Activated naive CD4-positive, alpha-beta T cell treated with anti-CD3 and anti-CD28 coated beads, Interleukin-2, amount 50 U/mL, for 16 hours (primary cell): ENCODE measurements around the gene MIF.
"Not testable (repeated sequence)": the region's sequence is repeated elsewhere in the genome, so short reads cannot be mapped to it uniquely, and the experiment has no call there.

Source experiments
- DNase-seq: peaks from one replicate; pipeline ENCODE4 v3.0.0-alpha.2; 2020

The MIF gene

DNA sequence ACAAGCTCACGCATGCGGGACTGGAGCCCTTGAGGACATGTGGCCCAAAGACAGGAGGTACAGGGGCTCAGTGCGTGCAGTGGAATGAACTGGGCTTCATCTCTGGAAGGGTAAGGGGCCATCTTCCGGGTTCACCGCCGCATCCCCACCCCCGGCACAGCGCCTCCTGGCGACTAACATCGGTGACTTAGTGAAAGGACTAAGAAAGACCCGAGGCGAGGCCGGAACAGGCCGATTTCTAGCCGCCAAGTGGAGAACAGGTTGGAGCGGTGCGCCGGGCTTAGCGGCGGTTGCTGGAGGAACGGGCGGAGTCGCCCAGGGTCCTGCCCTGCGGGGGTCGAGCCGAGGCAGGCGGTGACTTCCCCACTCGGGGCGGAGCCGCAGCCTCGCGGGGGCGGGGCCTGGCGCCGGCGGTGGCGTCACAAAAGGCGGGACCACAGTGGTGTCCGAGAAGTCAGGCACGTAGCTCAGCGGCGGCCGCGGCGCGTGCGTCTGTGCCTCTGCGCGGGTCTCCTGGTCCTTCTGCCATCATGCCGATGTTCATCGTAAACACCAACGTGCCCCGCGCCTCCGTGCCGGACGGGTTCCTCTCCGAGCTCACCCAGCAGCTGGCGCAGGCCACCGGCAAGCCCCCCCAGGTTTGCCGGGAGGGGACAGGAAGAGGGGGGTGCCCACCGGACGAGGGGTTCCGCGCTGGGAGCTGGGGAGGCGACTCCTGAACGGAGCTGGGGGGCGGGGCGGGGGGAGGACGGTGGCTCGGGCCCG is at the start of gene MIF:
MIF (plus strand) TSS at position 439 of the 765 bp plus-strand sequence; CDS start at position 531, 92 bp downstream.
- DNase-seq, result peak; percentile 95

DNA sequence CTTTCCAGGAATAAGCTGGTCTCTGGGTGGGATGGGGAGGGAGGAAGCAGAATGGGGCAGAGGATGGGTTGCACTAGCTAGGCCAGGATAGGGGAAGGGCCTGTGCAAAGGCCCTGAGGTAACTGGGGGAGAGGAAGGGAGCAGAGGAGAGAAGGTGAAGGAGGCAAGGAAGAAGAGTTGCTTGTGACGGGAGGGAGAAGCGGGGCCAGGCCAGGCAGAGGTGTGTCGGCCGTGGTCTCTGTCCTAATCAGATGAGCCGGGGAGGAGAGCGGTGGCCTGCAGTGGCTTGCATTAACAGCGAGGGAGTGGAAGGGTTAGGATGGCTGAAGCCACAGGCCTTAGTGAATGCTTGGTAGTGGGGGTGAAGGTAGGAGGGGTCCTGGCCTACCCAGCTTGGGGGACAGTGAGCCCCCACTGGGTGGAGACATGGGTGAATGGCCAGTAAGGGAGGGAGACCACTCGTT is 49.4 kb upstream of the MIF start:
- no peak for DNase-seq

DNA sequence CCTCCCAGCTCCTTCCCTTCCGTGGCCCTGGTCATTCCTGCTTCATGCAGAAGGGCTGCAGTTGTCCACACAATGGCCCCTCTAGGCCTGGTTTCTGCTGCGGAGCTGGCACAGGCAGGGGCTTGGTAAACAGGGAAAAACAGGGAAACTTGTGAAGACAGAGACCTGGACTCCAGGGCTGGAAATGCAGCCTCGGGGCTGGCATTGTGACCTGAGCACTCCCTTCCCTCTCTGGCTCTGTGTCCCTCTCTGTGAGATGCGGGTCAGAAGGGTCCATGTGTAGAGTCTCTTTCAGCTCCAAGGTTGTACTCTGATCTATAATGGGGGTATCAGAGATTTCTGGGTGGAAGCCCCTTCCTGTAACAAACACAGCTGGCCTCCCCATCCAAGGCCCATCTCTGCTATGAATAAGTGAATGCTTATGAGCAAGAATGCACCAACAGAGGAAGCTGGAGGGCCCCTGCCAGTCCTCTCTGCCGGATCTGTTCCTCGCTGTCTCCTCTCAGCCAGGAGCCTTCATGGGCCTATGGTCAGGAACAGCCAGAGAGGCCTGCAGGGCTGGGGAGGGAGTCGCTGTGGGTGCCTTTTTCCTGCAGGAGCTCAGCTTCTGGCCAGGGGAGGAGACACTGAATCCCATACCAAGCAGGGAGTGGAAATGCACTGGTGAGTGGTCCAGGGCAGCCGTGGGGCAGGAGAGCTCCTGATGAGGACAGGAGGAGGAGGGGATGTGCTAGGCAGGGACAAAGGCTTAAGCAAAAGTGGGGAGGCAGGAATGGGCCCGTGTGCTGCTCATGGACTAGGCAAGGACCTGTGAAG is 48.7 kb upstream of the MIF start:
- DNase-seq, result no peak

DNA sequence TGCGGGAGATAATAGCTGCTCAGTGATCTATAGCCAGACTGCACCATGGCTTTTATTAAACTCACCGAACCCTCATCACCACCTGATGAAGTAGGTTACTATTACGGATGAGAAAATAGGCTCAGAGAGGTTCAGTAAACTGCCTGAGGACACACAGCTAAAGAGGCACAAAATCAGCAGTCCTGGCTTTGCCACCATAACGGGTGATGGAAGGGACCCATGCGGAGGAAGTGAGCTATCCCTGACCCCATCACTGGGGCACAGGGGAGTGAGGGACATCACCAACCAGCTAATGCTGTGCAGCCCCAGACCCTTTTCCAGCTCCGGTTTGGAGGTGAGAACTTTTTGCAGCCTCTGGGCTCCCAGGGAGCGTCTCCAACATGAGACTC is 48.1 kb upstream of the MIF start:
- no peak for DNase-seq

DNA sequence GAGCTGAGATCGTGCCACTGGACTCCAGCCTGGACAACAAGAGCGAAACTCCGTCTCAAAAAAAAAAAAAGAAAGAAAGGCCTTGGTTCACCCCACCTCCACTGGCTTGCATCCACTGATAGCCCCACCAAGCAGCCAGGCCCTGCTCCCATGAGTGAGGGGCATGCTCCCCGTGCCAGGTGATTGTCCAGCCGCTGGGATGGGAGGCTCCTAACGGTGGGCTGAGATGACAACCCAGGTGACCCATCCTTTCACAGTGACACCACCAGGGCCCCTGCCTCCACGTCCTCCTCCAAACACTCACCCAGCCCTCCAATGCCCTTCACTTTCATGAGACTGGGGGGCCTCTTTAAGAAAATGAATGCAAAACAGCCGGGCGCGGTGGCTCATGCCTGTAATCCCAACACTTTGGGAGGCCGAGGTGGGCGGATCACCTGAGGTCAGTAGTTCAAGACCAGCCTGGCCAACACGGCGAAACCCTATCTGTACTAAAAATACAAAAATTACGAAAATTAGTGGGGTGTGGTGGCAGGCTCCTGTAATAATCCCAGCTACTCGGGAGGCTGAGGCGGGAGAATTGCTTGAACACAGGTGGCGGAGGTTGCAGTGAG is 46.8 kb upstream of the MIF start:
- DNase-seq, result no peak

DNA sequence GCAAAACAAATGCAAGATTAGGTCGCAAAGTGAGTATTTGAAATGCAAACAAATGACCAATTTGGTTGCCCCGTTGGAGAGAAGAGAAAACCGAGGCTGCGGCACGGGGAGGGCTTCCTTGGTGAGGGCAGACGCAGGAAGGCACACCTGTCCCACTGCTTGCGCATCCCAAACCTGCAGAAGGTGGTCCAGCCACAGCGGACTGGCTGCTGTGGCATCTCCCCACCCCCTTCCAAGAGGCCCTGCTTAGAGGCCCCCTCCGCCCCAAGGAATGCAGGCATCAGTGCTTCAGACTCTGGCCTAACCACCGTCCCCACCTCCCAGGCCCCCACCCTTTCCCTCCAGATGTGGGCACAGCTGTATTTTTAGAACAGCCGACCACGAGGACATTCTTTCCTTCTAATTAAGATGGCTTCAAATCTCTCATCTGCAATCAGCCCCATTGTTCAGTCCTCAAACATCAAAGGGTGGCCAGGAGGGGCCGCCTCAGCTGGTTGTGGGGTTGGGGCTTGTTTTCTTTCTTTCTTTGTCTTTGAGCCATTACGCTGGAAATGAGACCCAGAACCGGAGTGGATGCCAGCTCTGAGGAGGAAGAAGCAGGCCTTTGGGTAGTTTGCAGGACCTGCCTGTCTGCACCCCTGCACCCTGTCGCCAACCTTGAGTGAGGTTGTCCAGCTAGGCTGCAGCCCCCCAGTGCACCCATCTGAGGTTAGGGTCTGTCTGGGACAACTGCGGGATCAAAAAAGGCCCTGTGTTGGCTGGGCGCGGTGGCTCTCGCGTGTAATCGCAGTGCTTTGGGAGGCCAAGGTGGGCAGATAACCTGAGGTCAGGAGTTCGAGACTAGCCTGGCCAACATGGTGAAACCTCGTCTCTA is 46.0 kb upstream of the MIF start:
- DNase-seq, result no peak

DNA sequence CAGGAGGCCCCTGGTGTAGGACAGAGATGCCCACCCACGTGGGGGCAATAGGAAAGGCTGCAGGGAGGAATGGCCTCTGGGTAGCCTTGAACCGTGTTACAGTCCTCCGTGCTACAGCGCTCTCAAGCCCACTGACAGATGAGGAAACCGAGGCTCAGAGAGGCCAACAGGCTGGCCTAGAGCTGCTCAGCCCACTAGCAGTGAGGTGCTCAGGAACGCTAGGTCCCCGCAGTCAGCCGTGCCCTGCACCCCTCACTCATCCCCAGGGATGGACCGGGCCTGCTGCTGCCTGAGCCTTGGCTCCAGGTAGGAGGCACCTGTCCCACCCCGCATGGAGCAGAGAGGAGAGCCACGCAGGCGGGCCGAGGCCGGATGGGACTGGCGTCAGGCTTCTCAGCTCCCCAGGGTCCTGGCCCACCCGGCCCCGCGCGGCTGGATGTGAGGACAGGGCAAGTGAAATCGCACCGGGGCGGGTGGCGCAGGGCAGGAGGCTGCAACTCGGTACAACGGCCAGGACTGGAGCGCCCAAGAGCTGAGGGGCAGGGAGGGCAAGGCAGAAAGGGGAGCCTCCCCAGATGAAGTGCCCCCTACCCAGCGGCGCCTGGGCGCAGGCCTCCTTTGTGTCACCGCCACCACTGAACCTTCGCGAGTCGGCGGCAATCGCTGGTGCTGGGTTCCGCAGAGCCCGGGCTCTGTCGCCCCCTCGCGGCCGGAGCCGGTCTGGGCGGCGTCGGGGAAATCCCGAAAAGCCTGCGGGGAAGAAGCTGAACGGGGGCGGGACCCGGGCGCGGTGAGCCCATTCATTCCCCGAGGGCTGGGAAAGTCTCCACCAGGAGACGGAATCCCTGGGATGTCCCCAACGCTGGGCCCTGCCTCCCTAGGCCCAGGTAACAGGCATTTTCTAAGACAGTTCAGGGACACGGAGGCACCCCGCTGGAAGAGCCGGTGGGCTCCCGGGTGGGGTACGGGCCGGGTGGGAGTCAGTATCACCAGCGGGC is 44.9 kb upstream of the MIF start:
- peak; percentile 86 for DNase-seq

DNA sequence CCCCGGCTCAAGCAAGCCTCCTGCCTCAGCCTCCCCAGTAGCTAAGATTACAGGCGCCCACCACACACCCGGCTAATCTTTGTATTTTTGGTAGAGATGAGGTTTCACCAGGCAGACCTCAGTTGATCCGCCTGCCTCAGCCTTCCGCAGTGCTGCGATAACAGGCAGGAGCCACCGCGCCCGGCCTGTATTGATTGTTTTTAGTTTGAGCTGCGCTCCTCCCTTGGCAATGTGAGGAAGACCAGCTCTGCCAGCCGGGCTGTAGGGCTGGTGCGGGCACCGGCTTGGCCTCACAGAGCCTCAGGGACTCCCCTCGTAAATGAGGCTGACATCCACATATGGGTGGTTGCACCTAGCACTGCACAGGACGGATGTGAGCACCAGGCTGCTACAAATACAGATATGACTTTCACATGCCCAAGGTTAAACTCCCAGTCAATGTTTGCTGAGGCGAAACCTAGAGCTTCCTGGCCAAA is 44.0 kb upstream of the MIF start:
- no peak for DNase-seq

DNA sequence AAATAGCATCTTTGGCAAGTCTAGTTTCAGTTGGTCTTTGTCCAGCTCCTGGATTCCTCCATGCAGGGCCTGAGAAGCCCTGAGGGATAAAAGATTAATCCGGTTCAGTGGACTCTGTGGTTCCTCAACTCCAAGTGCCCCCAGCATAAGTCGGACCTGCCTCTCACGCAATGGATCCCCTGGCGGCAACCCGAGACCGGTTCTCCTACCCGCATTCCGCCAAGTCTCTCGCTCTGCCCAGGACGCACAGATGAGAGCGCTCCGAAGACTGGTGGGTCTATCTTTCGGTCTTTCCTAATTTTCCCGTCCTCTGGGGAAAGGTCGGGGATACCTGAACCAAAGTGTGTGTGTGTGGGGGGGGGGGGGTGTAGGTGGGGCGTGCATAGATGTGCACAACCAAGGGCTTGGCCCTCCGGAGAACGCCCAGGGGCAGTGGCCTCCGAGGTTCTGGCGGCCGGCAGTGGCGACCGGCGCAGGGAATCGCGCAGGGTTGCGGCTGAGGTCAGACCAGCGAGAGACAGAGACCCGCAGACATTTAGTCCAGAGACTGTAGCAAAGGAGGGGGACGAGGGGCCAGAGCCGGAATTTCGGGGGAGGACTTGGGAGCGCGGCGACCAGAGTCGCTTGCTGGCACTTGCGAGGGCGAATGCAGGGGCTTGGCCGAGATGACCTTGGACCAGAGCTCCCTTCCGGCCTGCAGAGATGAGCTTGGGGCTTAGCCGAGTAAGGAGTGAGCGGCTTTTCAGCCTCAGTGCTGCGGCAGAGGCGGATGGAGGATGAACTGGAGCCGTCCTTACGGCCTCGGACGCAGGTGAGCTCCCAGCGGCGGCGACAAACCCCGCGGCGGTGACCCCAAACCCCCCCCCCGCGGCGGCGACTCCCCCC is 37.2 kb upstream of the MIF start:
- DNase-seq, result no peak

DNA sequence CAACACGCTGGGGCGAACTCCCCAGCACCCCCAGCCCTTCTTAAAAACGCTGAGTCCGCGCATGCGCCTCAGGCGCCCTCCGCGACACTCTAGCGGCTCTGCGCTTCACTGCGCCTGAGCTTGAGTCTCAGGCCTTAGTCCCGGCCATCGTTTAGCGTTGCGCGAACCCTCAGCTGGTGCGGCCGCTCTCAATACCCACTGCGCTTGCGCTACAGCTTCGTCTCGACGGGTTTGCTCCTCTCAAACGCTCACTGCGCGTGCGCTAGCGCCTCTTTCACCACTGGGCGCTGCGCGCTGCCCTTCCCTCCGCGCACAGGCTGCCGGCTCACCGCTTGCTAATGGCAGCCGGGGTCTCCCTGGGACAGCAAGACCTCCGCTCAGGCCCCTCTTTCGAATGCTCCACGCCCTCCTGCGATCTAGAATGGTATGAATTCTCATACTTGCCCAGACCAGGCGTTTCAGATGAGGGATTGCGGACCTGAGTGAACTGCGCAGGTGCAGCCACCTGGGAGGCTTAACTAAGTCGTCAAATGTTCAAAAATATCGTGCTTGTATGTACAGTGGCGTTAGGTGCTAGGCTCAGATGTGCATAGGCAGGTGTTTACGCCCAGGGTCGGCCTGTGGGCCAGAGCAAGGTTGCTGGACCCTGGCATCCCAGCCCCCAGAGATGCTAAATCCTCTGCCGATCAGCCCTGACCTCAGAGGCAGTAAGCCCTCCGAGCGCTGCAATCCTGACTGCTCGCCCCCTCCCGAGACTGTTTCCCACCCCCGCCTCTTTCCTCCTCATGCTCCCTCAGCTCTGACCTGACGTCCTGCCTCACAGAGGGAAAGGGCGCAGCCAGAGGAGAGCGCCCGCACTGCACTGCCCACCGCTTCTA is 36.3 kb upstream of the MIF start, which contains the start of gene SLC2A11:
SLC2A11 (plus strand) TSS at position 270 of the 878 bp plus-strand sequence; CDS start at position 395, 125 bp downstream.
- DNase-seq, result peak; percentile 92

DNA sequence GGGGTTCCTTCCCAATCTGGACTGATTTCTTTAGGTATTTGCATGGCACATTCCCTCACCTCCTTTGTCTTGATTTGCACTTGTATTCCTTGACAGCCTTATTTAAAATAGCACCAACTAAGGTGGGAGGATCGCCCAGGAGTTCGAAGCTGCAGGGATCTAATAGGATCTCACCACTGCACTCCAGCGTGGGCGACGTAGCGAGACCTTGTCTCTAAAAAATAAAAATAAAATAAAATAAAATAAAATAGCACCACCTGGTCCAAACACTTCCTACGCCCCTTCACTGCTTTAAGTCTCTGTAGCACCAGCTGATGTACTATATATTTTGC is 35.7 kb upstream of the MIF start:
- DNase-seq, result no peak

DNA sequence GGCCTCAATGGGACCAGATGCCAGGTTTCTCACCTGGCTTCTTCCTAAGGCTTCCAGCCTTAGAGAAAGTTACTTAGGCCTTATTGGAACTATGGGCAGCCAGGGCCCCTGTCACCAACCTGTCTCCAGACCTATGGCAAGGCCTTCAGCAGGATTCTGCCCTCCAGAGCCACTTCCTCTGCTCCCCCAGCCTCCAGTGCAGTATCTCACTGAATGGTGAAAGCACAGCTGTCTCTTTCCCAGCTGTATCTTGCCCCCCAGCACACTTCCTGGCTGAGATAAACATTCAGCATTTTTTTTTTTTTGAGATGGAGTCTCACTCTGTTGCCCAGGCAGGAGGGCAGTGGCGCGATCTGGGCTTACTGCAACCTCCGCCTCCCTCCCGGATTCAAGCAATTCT is 35.0 kb upstream of the MIF start:
- no peak for DNase-seq

DNA sequence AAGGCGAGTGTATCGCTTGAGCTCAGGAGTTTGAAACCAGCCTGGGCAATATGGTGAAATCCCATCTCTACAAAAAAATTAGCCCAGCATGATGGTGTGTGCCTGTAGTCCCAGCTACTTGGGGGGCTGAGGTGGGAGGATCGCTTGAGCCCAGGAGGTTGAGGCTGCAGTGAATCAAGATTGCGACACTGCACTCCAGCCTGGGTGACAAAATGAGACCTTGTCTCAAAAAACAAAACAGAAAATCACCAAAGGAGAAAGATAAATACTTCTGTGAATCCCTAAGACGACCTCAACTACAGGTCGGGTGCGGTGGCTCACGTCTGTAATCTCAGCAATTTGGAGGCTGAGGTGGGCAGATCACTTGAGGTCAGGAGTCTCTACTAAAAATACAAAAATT is 34.0 kb upstream of the MIF start:
- not testable (repeated sequence) for DNase-seq

DNA sequence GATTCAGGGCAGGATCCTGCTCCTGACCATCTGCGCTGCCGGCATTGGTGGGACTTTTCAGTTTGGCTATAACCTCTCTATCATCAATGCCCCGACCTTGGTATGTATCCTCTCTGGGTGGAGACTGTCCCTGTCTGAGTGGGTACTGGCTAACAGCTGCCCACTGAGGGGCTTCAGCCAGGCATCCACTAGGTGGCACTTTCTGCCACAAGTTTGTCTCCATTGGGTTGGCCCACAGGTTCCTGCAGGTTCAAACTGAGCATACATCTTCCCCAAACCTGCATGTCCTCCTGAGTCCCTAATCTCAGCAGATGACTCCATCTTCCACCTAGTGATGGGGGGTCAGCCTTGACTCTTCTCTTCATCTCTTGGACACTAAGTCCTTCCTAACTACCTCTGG is 32.1 kb upstream of the MIF start:
- no peak for DNase-seq

DNA sequence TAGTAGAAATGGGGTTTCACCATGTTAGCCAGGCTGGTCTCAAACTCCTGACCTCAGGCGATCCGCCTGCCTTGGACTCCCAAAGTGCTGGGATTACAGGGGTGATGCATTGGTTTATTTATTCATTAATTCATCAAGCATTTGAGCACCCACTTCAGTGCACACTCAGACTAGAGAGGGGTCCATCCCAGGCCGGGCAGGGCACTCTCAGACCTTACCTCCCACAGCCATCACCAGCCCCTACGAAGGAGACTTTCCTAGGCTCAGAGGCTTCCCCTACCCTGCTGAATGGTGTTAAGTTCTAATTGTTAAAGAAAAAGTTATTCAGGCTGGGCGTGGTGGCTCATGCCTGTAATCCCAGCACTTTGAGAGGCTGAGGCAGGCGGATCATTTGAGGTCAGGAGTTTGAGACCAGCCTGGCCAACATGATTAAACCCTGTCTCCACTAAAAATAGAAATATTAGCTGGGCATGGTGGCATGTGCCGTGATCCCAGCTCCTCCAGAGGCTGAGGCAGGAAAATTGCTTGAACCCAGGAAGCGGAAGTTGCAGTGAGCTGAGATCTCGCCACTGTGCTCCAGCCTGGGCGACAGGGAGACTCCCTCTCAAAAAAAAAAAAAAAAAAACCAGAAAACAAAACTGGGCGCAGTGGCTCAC is 29.6 kb upstream of the MIF start:
- DNase-seq, result not testable (repeated sequence)

DNA sequence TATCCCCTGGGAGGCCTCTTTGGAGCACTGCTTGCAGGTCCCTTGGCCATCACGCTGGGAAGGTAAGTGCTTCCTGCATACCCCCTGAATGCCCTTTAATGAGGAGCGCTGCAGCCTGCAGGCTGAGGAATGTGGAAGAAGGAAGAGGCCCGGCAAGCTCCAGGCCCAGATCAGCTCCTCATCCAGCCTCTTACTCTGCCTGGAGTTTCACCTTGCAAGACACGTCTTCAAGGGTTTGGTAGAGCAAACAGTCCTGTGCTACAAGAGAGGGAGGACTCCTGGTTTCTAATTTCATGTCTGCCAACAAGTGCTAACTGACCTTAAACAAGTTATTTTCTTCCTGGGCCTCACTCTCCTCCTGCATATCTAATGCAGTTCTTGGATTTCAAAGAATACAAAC is 25.6 kb upstream of the MIF start:
- no peak for DNase-seq

DNA sequence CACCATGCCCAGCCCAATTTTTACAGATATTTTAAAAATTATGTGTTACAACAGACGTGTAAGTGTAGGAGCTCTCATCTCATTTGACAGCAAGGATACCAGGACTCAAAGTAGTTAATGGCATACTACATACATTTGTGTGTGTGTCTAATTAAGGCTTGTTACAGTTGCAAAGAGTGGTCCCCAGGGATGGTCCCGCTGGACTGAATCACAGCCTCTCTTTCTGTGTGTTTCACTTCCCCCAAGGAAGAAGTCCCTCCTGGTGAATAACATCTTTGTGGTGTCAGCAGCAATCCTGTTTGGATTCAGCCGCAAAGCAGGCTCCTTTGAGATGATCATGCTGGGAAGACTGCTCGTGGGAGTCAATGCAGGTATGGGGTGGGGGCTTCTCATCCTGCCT is 19.3 kb upstream of the MIF start:
- no peak for DNase-seq

DNA sequence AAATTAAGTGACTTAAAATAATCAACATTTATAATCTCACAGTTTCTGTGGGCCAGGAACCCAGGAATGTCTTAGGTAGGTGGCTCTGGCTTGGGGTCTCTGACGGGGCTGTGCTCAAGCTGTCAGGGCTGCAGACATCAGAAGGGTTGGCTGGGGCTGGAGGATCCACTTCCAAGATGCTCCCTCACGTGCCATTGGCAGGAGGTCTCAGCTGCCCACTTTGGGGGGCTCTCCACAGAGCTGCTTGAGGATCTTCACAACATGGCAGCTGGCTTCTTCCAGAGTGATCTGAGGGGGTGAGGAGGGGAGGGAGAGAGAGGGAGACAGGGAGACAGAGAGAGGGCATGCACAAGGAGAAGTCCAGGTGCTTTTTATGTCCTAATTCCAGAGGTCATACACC is 18.4 kb upstream of the MIF start:
- no peak for DNase-seq

DNA sequence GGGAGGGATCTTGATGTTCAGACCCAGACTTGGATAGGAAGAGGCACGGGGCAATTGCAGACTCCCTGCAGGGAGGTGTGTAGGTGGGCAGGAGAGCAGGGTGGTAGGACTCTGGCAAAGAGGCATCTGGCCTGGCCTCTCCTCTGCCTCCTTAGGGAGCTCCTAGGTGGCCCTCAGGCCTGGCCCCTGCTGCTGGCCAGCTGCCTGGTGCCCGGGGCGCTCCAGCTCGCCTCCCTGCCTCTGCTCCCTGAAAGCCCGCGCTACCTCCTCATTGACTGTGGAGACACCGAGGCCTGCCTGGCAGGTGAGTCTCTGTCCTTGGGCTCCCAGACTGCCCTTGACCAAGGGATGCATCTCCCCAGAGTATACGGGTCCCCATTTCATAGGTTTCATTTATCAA is 16.6 kb upstream of the MIF start:
- DNase-seq, result no peak
